HG02938 (cell line): ENCODE data around the gene YTHDF1.
"Not testable (repeated sequence)": the region's sequence is repeated elsewhere in the genome, so short reads cannot be mapped to it uniquely, and the experiment has no call there.

ENCODE experiments used
- ATAC-seq: cut with Tn5 transposase; IDR thresholded peaks from one replicate; pipeline ENCODE4 v1.9.1; 2021; ENCODE audit warnings: mild to moderate bottlenecking, moderate library complexity; ENCODE audit not compliant: unreplicated experiment

YTHDF1 gene

GRCh38 chr20:63228806-63229205 is 12.9 kb upstream of the YTHDF1 start:
- no peak for ATAC-seq

- ATAC-seq, result no peak
Observed at GRCh38 chr20:63227260-63227659, 11.3 kb upstream of the YTHDF1 start.

GRCh38 chr20:63226042-63226943 is 10.4 kb upstream of the YTHDF1 start:
- ATAC-seq, result no peak

- ATAC-seq, result no peak
Observed at GRCh38 chr20:63225082-63225454, 9.1 kb upstream of the YTHDF1 start.

GRCh38 chr20:63224412-63225081 is 8.6 kb upstream of the YTHDF1 start:
- ATAC-seq, result no peak

- no peak for ATAC-seq
Observed at GRCh38 chr20:63223826-63224207, 7.9 kb upstream of the YTHDF1 start.

GRCh38 chr20:63223121-63223825 is 7.3 kb upstream of the YTHDF1 start:
- no peak for ATAC-seq

- ATAC-seq, result no peak
Observed at GRCh38 chr20:63222541-63222940, 6.6 kb upstream of the YTHDF1 start.

GRCh38 chr20:63221400-63222053 is 5.6 kb upstream of the YTHDF1 start:
- not testable (repeated sequence) for ATAC-seq

GRCh38 chr20:63220696-63221399 is 4.9 kb upstream of the YTHDF1 start:
- no peak for ATAC-seq

- ATAC-seq, result no peak
Observed at GRCh38 chr20:63219866-63220521, 4.1 kb upstream of the YTHDF1 start.

- ATAC-seq, result no peak
Observed at GRCh38 chr20:63219447-63219821, 3.5 kb upstream of the YTHDF1 start.

- ATAC-seq, result no peak
Observed at GRCh38 chr20:63218701-63219446, 2.9 kb upstream of the YTHDF1 start.

GRCh38 chr20:63217706-63218105 is 1.8 kb upstream of the YTHDF1 start:
- ATAC-seq, result no peak

- no peak for ATAC-seq
Observed at GRCh38 chr20:63216849-63217471, 1.0 kb upstream of the YTHDF1 start.

GRCh38 chr20:63215101-63216040 is 560 bp downstream of the YTHDF1 start:
- ATAC-seq, result peak; percentile 14

- ATAC-seq, result no peak
Observed at GRCh38 chr20:63214514-63214913, 1.4 kb downstream of the YTHDF1 start.

- ATAC-seq, result no peak
Observed at GRCh38 chr20:63212792-63213191, 3.1 kb downstream of the YTHDF1 start.
